HG03342 (cell line): Measurements from ENCODE around the gene INTS7.

ENCODE experiments used
- ATAC-seq: cut with Tn5 transposase; IDR thresholded peaks from one replicate; pipeline ENCODE4 v1.9.1; 2021; ENCODE audit warnings: mild to moderate bottlenecking, moderate library complexity; ENCODE audit not compliant: unreplicated experiment

INTS7 gene

GRCh38 chr1:212035123-212035834 is at the start of gene INTS7, which contains the start of gene DTL:
TSS of gene INTS7 (minus strand) at chr1:212035557. CDS start at chr1:212035437, 120 bp downstream.
TSS of gene DTL (plus strand) at chr1:212035748. CDS start at chr1:212035891, 143 bp downstream.
- peak; percentile 79 for ATAC-seq

- no peak for ATAC-seq
These were observed 47.5 kb upstream of the INTS7 start for GRCh38 chr1:212082765-212083406.

GRCh38 chr1:212078826-212079225 is 43.5 kb upstream of the INTS7 start:
- ATAC-seq: no peak

GRCh38 chr1:212077028-212077427 is 41.7 kb upstream of the INTS7 start:
- ATAC-seq: no peak

- no peak for ATAC-seq
These were observed 39.5 kb upstream of the INTS7 start for GRCh38 chr1:212074856-212075255.

GRCh38 chr1:212074313-212074712 is 39.0 kb upstream of the INTS7 start:
- ATAC-seq: no peak

- ATAC-seq: no peak
These were observed 38.1 kb upstream of the INTS7 start for GRCh38 chr1:212073490-212073889.

GRCh38 chr1:212072047-212072446 is 36.7 kb upstream of the INTS7 start:
- no peak for ATAC-seq

- no peak for ATAC-seq
These were observed 35.5 kb upstream of the INTS7 start for GRCh38 chr1:212070720-212071302.

GRCh38 chr1:212067787-212068186 is 32.4 kb upstream of the INTS7 start:
- ATAC-seq: no peak

- no peak for ATAC-seq
These were observed 27.6 kb upstream of the INTS7 start for GRCh38 chr1:212062832-212063438.

- no peak for ATAC-seq
These were observed 25.5 kb upstream of the INTS7 start for GRCh38 chr1:212060632-212061472.

- ATAC-seq: no peak
These were observed 20.0 kb upstream of the INTS7 start for GRCh38 chr1:212055333-212055732.

GRCh38 chr1:212053993-212054392 is 18.6 kb upstream of the INTS7 start:
- ATAC-seq: no peak

GRCh38 chr1:212045981-212046380 is 10.6 kb upstream of the INTS7 start:
- no peak for ATAC-seq

GRCh38 chr1:212044851-212045250 is 9.5 kb upstream of the INTS7 start:
- ATAC-seq: no peak

- ATAC-seq: no peak
These were observed 7.1 kb upstream of the INTS7 start for GRCh38 chr1:212042436-212042835.

GRCh38 chr1:212040629-212041412 is 5.5 kb upstream of the INTS7 start:
- no peak for ATAC-seq

- no peak for ATAC-seq
These were observed 4.3 kb upstream of the INTS7 start for GRCh38 chr1:212039622-212040021.

GRCh38 chr1:212037900-212038299 is 2.5 kb upstream of the INTS7 start:
- no peak for ATAC-seq
